ENCODE data around the gene DSG3. TPM values are rescaled to one million over a fixed set of nuclear protein-coding genes. Genes with fewer than 3 reads are reported as not detected.
A peak's percentile ranks its signal among the peaks of the same experiment; 100 is the strongest.

The DSG3 gene
- total and polyA plus RNA-seq, 2 of the 13 experiments (the other 11 are each of a cell fraction or from before 2014, with no cell fraction given) = not detected

- H3K9me3 ChIP-seq (ENCODE audit: low read length) = no peaks in the 10 kb centered on the region
- H3K4me3 ChIP-seq (replicated peaks in 1 of 3; ENCODE audit: insufficient read depth in 1 of 3, low read depth in 2 of 3, low read length in 3 of 3) = no peak overlapping the region
- H4K20me1 ChIP-seq (ENCODE audit: insufficient read depth, low read length) = no peaks in the 10 kb centered on the region
- H3K36me3 ChIP-seq (replicated peaks in 1 of 2; ENCODE audit: control insufficient read depth in 1 of 2, insufficient read depth in 2 of 2, low read length in 2 of 2) = no peaks in the 10 kb centered on the region
- no peak for ATAC-seq
- intact Hi-C loops (cut with micrococcal nuclease; ENCODE audit: unreplicated experiment) = no loop called here
- ChIA-PET CTCF (ENCODE audit: low intra/inter-chr PET ratio, low total read pairs) (no interaction called here), POLR2A (no interaction called here)
- DNase-seq (ENCODE audit: low spot score) = peak; percentile 3
- no peaks in the 10 kb centered on the region for H3K4me1 ChIP-seq (ENCODE audit: insufficient read depth, low read length)
- no TSS peak for BruUV-seq (replicated peaks)
- in situ Hi-C loops (cut with HindIII; ENCODE audit: extremely low pct_ligation_motif_present, low pct_unique_long_range_greater_than_20kb) = no loop called here
- no peak overlapping the region for H3K27ac ChIP-seq (ENCODE audit: extremely low read length, insufficient read depth, low read length)
- H3K27me3 ChIP-seq (ENCODE audit: control insufficient read depth in 1 of 2, insufficient read depth in 2 of 2, low read length in 2 of 2) = peaks cover 0 to 17% of the 10 kb centered on the region in 2 experiments; a peak in 2 of 5 replicates
- no peak overlapping the region for H3K9ac ChIP-seq (ENCODE audit: insufficient read depth, low read depth, low read length)
- no peaks in the 10 kb centered on the region for H3K79me2 ChIP-seq (ENCODE audit: insufficient read depth, low read length)
- FAIRE-seq = no peak
- 58% methylated on average over 8 of the region's 9 CpGs for WGBS (ENCODE audit: low lambda C conversion rate)
- no peak overlapping the region for H2AFZ ChIP-seq (ENCODE audit: low read length)
- H3K4me2 ChIP-seq (ENCODE audit: low read depth, low read length) = no peak overlapping the region
- TF ChIP-seq ZNF44 (CRISPR knock-in tag; IDR thresholded peaks at IDR 0.05) (no peak), ZNF646 (CRISPR knock-in tag; IDR thresholded peaks at IDR 0.05) (no peak), ATAD3A (CRISPR knock-in tag; IDR thresholded peaks at IDR 0.05) (no peak), HIC2 (CRISPR knock-in tag; IDR thresholded peaks at IDR 0.05; ENCODE audit: low read depth) (no peak), ZNF282 (IDR thresholded peaks at IDR 0.05; ENCODE audit: partially characterized antibody) (no peak), IRX3 (CRISPR knock-in tag; IDR thresholded peaks at IDR 0.05; ENCODE audit: borderline replicate concordance, low read depth) (no peak), E2F5 (CRISPR knock-in tag; conservative IDR thresholded peaks at IDR 0.05) (no peak), MIER2 (CRISPR knock-in tag; IDR thresholded peaks at IDR 0.05) (no peak), HMG20B (CRISPR knock-in tag; conservative IDR thresholded peaks at IDR 0.05) (no peak), ZNF792 (CRISPR knock-in tag; IDR thresholded peaks at IDR 0.05) (no peak), IKZF4 (CRISPR knock-in tag; IDR thresholded peaks at IDR 0.05; ENCODE audit: borderline replicate concordance, low read depth, not compliant biosample characterization) (no peak), STAT6 (CRISPR knock-in tag; IDR thresholded peaks at IDR 0.05; ENCODE audit: borderline replicate concordance) (no peak)
Observed at GRCh38 chr18:31487246-31488015, 39.9 kb downstream of the DSG3 start.
